ENCODE results near the gene SLC35B4.

The SLC35B4 gene
- 23.4 to 82.7 (median 60.0) reads per million in 17 experiments for total RNA-seq

- DNase-seq, result peak; percentile 94 to 98 (median 97)
Observed at GRCh38 chr7:134316539-134317344, at the start of gene SLC35B4. SLC35B4 (minus strand) TSS chr7:134316930; CDS start chr7:134316751, 179 bp downstream.

DNA sequence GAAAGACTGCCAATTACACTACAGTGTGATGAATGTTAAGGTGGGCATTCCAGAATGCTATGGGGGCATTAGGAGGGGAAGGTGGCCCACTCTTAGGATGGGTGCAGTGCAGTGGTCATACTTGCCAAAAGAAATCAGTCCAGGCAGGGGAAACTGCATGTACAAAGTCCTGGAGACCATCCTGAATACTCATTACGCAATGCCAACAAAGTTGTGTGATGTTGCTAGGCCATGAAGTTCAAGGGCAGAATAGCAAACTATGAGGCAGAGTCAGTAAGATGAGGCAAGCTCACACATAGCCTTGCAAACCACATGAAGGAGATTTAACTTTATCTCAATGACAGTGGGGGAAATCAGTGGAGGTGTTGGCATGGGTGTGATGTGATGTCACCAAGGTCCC, 49.8 kb upstream of the SLC35B4 start:
- no peak for DNase-seq

DNA sequence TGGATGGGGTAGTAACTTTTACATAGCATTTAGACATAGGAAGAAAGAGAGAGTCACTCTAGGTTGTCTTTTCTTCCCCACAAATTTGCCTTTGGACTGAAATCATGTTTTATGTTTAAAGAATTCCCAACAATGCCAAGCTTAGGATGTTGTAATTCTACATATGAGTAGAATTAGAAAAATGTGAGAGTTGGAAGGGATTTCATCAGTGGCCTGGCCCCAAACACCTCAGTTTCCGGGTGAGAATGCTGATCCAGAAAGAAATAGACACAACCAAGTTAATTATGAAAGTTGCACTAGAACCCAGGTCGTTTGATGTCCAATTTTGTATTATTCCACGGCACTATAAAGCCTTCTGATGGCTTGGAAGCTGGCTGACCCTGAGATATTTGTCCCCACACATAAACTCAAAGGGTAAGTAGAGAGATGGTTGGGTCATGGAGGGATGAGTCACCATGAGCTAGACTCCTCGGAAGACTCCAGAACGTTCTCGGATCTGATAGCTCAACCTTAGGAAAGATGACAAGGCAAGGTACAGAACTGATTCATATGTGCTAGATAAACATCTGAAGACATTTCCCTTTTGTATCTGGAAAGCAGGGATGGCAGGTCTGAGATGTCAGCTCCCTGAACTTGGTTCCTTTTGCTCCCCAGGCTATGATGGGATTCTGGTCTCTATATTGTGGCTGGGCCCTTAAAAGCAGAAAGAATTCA, 48.8 kb upstream of the SLC35B4 start:
- no peak for DNase-seq

GRCh38 chr7:134364619-134365037, 47.9 kb upstream of the SLC35B4 start:
- DNase-seq, result peak in 2 of 4 experiments; percentile 6 to 10

- peak in 3 of 4 experiments; percentile 12 to 38 (median 34) for DNase-seq
Observed at GRCh38 chr7:134362587-134363483, 46.1 kb upstream of the SLC35B4 start.

DNA sequence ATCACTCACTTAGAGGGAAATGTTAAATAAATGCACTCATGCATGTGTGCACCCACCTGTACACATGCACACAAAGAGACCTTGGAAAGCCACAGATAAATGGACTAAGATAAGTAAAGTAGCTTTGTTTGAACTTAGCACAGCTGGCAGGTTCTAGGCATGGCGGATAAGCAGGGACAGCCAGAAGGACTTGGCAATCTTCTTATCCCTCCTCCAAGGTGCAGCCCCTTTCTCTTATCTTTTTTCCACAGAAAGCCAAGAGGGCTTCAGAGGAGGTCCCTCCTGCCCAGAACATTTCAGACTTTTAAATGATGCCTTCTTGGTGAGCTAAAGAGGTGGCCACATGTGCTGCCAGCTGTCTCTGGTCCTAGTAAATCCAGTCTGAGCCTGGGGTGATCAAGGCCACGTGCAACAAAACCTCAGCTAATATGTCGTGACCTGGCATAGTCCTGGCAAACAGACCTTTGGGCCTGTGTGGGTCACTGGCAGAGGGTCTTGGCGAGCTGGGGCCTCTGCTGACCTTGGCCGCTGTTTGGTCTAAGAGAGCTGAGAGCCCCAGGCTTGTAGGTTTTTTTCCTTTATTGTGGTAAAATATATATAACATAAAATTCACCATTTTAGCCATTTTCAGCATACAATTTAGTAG, 43.2 kb upstream of the SLC35B4 start:
- no peak for DNase-seq

DNA sequence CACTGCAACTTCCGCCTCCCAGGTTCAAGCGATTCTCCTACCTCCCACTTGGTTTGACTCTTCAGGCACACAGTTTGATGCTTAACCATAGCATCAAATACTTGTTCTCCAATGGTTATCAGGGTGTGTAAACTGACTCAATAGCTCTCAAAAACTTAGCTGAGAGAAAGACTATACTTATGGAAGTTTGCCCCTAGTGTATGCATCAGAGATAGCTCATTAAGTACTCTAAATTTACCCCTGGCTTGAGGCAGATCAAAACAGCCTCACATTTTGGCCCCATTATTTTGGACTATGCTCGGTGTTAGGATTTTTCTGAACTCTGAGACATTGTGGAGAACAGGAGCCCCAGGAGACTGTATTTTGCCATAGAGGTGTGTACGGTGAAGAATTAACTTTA, 40.8 kb upstream of the SLC35B4 start:
- no peak for DNase-seq

DNA sequence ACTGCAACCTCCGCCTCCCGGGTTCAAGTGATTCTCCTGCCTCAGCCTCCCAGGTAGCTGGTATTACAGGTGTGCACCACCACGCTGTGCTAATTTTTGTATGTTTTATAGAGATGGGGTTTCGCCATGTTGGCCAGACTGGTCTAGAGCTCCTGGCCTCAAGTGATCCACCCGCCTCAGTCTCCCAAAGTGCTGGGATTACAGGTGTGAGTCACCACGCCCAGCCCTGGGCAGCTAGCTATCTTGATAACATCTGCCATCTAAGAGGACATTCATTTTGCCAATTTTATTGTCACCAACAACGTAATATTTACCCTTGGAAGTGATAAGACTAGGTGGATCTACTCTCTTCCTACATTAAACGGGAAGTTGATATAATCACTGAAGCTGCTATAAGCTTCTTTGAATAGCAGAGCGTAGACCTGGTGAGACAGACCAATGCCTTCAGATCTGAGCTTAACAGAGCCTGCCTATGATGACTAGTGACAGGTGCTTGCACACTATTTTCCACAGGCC, 39.7 kb upstream of the SLC35B4 start:
- no peak for DNase-seq

GRCh38 chr7:134355927-134356326, 39.2 kb upstream of the SLC35B4 start:
- DNase-seq, result peak; percentile 59 to 83 (median 74)

- DNase-seq, result no peak
Observed at GRCh38 chr7:134355004-134355525, 38.3 kb upstream of the SLC35B4 start.

GRCh38 chr7:134353411-134353810, 36.7 kb upstream of the SLC35B4 start:
- no peak for DNase-seq

DNA sequence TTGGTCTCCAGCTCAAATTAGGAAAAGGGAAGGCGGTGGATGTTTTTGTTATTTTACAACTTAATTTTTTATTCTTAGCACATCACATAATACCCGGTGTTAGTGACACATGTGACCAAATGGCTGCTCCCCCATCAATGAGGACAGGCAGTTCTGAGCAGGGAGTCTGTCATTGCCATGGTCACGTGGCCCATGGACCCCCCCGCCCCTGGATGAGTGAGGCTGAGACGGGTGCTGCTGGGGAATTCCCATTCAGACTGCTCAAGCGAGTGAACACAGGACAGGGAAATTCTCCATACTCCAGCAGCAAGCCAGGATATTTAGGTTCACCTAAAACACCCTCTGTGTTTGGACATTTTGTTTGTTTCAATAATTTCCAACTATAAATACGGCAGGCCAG, 34.7 kb upstream of the SLC35B4 start:
- no peak for DNase-seq

DNA sequence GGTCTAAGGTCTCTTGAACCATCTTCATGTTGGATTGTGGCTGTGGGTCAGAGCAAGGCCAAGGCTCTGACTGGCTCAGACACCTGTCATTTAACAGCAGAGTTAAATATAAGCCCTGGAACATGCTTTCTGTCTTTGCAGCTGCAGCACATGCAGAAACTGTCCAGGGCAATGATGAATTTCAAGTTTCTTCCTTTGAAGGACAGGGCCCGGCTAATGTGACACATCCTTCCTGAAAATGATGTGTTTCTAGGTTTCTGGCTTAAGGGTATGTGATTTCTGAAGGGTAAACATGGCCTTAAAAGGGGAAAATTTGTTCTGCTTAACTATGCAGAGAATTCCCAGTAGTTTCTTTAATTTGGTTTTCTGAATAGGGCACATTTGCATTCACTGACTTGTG, 34.0 kb upstream of the SLC35B4 start:
- no peak for DNase-seq

GRCh38 chr7:134347567-134347966, 30.8 kb upstream of the SLC35B4 start:
- no peak for DNase-seq

- no peak for DNase-seq
Observed at GRCh38 chr7:134343796-134344195, 27.1 kb upstream of the SLC35B4 start.

GRCh38 chr7:134343136-134343535, 26.4 kb upstream of the SLC35B4 start:
- DNase-seq, result no peak

GRCh38 chr7:134339475-134339874, 22.7 kb upstream of the SLC35B4 start:
- DNase-seq, result no peak

DNA sequence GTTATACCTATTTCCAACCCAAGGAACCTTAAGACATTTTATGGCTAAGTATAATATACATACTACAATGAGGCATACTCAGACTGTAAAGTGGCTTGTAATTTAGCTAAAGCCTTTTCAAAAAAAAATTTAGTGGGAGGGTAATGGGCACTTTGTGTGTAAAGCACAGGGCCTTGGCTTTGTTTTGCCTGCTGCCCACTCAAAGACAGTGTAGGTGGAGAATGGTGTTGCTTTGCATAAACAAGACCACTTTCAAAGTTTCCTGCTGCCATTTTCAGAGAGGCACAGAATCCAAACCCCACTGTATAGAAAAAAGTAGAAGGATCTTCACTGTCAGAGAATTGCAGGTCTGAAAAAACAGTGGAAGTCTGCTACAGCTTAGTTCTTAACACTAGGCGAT, 21.2 kb upstream of the SLC35B4 start:
- DNase-seq, result no peak

GRCh38 chr7:134334408-134334807, 17.7 kb upstream of the SLC35B4 start:
- DNase-seq, result no peak

DNA sequence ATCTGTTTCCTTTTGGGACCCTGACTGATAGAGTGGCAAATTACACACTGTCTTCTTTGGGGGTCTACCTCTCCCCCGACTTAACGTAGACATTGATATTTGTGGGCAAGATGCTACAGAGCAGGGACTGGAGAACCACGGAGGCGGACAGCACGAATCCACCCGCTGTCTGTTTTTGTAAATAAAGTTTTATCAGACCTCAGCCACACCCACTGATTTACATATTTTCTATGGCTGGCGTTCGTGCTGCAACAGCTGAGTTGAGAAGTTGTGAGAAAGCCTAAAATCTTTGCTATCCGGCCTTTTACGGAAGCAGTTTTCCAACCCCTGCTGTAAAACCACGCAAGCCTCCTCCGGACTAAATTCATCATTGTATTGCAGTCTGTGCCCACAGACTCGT, 17.2 kb upstream of the SLC35B4 start:
- no peak for DNase-seq

- no peak for DNase-seq
Observed at GRCh38 chr7:134332892-134333291, 16.2 kb upstream of the SLC35B4 start.

GRCh38 chr7:134331393-134331792, 14.7 kb upstream of the SLC35B4 start:
- no peak for DNase-seq

All from suppressor macrophage (primary cell).